ENCODE measurements around the gene CHCHD5.

The CHCHD5 gene

DNA sequence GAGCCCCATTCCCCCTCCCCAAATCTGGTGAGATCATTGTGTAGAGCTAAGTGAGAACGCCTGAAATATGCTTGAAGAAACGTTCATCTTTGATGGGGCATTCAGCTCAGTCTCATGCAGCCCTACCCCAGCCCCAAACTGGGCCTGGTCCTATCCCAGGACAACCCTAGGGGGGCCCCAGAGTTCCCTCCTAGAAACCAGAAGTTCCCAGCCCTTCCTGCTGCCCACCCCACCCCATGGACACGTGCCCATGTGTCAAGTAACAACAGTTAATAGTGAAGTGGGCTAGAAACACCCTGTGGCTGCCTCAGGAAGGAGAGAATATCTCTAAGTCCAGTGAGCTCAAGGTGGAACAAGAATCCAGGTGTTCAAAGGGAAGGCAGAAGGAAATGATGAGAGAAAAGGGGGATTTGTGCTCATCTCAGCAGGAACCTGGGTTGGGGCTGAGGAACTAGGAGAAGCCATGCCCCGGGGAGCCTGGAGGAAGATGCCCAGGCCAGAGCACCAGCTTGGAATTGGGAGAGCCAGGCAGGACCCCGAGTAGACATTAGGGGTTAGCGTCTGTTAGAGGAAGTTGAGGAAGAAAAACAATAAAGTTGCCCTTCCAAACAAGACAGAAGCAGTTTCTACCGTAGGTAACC, 41.2 kb downstream of the CHCHD5 start:
- no peak for DNase-seq (ENCODE audit: low read depth)

DNA sequence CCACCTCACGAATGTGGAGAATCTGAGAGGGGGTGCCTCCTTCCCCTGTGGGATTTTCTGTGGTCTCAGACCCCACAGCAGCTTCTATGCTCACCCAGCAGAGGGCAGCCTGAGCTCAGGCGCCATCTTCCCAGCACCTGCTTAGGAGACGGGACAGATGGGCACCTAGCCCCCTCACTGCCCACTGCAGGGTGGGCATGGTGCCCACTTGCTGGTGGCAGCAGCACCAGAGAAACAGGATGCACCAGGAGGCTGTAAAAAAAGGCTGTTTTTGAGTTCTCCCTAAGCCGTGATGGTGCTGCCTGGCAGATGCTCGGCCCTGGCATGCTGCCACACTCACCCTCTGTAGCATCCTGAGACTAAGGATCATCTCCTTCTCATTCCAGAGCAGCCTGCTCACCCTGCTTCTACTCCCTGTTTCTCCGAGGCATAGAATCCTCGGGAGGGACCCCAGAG, 42.2 kb downstream of the CHCHD5 start:
- DNase-seq (ENCODE audit: low read depth) = peak; percentile 68

DNA sequence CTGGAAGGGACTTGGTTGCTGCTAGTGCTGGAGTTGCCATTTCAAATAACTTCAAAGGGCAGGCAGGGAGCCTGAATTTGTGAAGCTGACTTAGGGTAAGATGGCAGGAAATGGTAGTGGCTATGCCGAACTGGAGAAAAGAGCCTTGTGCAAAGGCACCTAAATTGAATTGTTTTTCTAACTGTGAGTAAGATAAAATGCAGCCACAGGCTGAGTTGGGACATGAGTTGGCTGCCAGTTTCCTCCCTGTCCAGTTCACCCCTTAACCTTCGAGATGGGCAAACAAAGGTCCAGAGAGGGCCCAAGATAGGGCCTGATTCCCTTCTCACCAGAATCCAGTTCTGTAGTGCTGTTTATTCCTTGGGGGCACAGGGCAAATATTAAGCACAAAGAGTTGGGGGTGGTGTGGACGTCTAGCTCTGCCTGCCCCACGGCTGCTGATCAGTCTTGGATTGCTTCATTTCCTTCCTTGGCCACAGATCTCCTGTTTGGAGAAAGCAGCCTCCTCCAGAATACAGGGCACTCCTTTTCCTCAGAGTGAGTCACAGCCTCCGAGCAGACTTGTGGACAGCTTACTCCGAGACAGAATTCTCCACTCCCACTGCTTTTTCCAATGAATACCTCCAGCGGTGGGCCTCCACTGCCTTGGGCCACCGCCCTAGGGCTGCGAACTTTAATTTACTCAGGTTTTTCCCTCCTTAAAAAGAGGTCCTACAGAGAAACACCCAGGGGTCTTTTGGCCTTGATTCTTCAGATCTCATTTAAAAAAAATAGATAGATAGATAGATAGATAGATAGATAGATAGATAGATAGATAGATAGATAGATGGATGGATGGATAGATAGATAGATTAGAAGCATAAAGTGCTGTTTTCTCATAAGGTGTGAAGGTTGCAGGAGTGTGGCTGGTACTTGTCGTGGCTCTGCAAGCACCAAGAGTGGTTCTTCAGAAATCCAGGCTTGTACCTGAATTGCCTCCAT, 42.9 kb downstream of the CHCHD5 start:
- DNase-seq (ENCODE audit: low read depth) = peak; percentile 98

DNA sequence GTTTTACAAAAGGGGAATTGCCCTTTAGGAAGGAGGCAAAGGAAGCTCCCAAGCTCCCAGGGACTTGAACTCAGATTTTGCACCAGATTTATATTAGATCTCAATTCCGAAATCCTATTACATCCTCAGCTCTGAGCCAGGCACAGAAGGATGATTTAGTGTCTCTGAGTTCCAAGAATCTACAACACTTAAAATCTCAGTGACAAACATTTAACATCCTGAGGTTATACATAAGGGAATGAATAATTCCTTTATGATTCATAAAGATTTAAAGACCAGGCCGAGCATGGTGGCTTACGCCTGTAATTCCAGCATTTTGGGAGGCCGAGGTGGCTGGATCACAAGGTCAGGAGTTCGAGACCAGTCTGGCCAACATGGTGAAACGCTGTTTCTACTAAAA, 44.8 kb downstream of the CHCHD5 start:
- DNase-seq (ENCODE audit: low read depth) = no peak

DNA sequence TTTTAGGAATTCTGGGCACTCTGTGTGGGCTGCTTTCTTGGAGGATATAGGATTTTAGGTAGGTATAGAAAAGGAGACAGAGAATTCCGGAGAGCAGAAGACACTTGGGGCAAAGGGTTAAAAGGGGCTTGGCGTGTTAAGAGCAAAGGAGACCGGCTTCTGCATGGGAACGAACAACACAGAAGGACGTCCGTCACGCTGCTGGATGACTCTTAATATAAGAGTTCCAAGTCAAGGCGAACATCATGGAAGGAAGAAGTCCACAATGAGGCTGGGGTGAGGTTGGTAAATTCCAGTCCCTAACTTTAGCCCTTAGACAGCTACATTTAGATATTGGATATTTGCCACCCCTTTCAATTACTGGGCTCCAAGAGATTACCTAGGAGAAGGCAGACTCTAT, 45.4 kb downstream of the CHCHD5 start:
- DNase-seq (ENCODE audit: low read depth) = no peak

DNA sequence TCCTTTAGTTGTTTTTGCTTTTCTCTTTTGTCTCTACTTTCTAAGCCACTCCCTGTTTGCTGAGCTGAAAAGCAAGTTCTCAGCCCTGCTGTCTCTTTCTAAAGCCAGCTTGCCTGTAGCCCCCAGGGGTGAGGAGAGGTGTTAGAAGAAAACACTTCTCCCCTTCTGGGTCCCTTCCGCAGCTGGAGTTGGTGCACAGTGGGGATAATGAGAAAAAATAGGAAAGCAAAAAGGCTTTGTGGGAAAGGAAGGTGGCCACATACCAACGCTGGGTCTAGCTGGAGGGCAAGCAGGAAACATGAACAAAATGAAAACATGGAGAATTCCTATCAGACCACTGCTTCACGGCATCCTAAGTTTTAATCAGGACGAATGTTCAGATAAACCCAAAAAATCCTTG, 45.9 kb downstream of the CHCHD5 start:
- no peak for DNase-seq (ENCODE audit: low read depth)

DNA sequence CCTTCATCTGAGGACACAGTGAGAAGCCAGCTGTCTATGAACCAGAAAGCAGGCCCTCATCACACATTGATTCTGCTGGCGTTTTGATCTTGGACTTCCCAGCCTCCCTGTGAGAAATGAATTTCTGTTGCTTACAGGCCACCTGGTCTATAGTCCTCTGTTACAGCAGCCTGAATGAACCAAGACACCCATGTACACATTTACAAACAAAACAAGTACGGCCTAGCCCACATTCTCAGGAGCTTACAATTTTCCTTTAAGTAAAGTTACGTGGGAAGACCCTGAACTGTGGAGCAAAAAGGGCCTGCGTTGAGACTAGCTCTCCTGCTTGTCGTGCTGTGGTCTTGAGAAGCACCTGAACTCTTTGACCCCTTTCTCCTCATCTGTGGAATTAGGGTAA, 49.3 kb downstream of the CHCHD5 start:
- no peak for DNase-seq (ENCODE audit: low read depth)

DNA sequence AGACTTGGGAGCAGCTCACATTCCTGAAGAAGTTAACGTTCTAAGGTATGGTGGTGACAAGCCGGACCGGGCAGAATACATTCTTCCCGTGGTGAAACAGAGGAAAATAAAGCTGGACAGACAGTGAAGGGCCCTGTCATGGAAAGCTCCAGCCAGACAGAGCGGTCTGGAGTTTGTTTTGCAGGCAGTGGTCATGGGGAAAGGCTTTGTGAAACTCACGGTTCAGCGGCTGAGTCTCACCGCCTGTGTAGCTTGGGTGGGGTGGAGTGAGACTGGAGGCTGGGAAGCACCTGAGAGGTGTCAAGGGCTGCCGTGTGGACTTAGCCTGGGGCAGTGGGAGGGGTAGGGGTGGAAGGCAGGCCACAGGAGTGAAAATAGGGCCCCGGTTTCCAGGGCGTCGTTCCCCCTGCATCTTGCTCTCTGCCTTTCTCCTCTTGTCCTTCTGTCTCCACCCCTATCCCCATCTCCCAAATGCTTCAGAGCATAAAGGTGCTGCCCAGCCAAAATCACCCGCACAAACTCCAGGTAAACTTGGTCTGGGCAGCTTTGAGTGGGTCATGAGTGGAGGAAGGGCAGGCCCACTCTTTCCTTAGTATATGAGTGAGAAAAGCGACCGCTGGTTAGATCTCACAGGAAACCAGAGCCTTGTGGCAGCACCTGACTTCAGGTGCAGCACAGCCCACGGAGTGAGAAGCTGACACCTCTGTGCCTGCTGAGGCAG, 49.9 kb downstream of the CHCHD5 start:
- no peak for DNase-seq (ENCODE audit: low read depth)

DNA sequence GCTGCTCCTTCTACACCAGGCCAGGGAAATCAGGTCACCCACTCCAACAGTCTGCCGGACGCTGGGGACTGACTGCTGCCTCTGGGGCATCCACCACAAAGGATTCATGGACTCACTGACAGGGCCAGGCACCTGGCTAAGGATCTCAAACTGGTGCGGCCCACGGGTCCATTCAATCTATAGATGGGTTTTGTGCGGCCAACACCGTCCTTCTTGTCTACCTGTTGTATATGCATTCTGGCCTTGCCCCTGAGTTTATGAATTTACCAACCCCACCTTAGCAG, 50.4 kb downstream of the CHCHD5 start:
- DNase-seq (ENCODE audit: low read depth) = no peak

DNA sequence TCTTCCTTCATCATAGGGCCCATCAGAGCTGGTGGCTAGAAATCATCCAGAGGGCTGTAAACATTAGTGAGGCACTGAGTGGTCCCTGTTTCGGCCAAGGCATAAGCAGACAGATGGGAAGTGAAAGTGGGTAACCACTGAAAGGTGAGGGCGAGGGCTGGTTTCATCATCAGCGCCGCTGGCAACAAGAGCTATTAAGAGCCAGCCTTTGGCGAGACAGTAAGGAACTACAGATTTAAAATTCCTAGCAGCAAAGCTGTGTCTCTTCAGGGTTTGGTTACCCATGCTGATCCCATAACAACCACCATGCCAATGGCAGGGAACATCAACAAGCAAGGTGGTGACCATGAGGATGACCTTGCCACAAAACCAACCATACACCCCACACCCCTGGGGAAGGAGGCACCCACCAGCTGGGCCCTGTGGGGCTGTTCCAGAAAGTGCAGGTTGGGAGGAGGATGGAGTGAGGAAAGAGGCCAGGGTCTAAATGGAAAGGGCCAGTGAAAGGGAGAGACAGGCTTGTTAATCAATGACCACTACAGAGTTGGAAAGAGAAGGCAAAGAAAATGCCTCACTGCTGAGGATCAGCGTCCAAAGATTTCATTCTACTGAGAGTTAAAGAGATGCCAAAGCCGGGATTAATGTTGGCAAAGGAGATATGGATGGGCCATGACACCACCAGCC, 52.3 kb downstream of the CHCHD5 start:
- DNase-seq (ENCODE audit: low read depth) = no peak

DNA sequence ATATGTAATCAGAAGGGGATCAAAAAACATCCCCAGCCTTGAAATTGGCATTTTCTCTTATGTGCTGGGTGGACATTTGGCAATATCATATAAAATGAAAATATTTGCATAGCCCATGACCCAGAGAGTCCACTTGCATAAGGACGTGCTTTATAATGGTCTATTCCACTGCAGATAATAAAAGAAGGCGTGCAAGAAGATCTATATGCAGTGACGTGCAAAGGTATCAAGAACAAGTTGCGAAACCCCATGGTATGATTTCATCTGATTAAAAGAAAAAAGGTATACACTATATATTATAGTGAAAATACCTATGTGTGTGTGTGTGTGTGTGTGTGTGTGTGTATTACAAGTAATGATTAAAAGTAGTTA, 52.9 kb downstream of the CHCHD5 start:
- DNase-seq (ENCODE audit: low read depth) = no peak

All from iris pigment epithelial cell (primary cell).